Colon (tissue), 2 donors: ENCODE results near the gene RFXAP.

Source experiments
- FAIRE-seq: peaks from 2 replicates; lab custom pipeline; 2012; peaks lifted over from hg19 to GRCh38; lab: Jason Lieb, UNC
- donor health status: control.
- donor health status: control.

RFXAP gene

GRCh38 chr13:36817996-36818803, 822 bp upstream of the RFXAP start:
- FAIRE-seq, result no peak

- FAIRE-seq, result no peak
Observed at GRCh38 chr13:36819739-36820090, 693 bp downstream of the RFXAP start.

- FAIRE-seq, result no peak
Observed at GRCh38 chr13:36820222-36820621, 1.2 kb downstream of the RFXAP start.

- FAIRE-seq, result no peak
Observed at GRCh38 chr13:36822785-36823184, 3.8 kb downstream of the RFXAP start.

GRCh38 chr13:36829753-36830152, 10.7 kb downstream of the RFXAP start:
- FAIRE-seq, result no peak

- FAIRE-seq, result no peak
Observed at GRCh38 chr13:36831291-36831690, 12.3 kb downstream of the RFXAP start.

GRCh38 chr13:36834299-36834698, 15.3 kb downstream of the RFXAP start:
- no peak for FAIRE-seq

GRCh38 chr13:36837354-36838092, 18.5 kb downstream of the RFXAP start:
- no peak for FAIRE-seq

GRCh38 chr13:36839281-36839680, 20.3 kb downstream of the RFXAP start:
- no peak for FAIRE-seq

GRCh38 chr13:36839981-36840380, 21.0 kb downstream of the RFXAP start:
- no peak for FAIRE-seq

GRCh38 chr13:36840718-36841250, 21.8 kb downstream of the RFXAP start:
- FAIRE-seq, result no peak

- FAIRE-seq, result no peak
Observed at GRCh38 chr13:36841391-36841790, 22.4 kb downstream of the RFXAP start.

GRCh38 chr13:36847606-36848005, 28.6 kb downstream of the RFXAP start:
- FAIRE-seq, result no peak

- no peak for FAIRE-seq
Observed at GRCh38 chr13:36848199-36848982, 29.4 kb downstream of the RFXAP start.

- no peak for FAIRE-seq
Observed at GRCh38 chr13:36850790-36851438, 31.9 kb downstream of the RFXAP start.

GRCh38 chr13:36857253-36857652, 38.2 kb downstream of the RFXAP start:
- no peak for FAIRE-seq

GRCh38 chr13:36858290-36858689, 39.3 kb downstream of the RFXAP start:
- no peak for FAIRE-seq

- FAIRE-seq, result no peak
Observed at GRCh38 chr13:36859259-36859658, 40.2 kb downstream of the RFXAP start.

GRCh38 chr13:36862002-36862685, 43.1 kb downstream of the RFXAP start:
- no peak for FAIRE-seq

GRCh38 chr13:36862722-36863121, 43.7 kb downstream of the RFXAP start:
- FAIRE-seq, result no peak

GRCh38 chr13:36865265-36865664, 46.2 kb downstream of the RFXAP start:
- FAIRE-seq, result no peak
